ENCODE data around the gene CRHR2.

CRHR2 gene

GRCh38 chr7:30707391-30708357 is 25.4 kb upstream of the CRHR2 start:
- no peak for DNase-seq (ENCODE audit: low read depth in 1 of 2, low spot score in 1 of 2)

DNA sequence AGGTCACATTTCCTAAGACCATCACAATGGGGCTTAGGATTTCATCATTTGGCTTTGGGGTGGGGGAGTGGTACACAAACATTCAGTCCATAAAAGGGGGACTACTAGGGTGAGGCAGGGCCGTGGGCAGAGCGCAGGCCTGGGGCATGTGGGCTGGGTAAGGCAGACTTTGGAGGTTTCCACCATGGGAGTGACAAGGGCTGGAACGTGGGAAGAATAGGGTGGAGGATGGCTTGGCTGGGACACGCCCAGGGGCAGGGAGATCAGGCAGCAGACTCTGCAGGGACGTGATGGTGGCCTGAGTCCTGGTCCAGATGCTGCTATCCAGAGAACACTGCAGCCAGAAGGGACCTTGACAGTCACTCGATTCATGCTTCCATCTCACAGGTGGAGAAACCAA is 24.7 kb upstream of the CRHR2 start:
- DNase-seq (ENCODE audit: low read depth in 1 of 2, low spot score in 1 of 2) = no peak

- DNase-seq (ENCODE audit: low read depth in 1 of 2, low spot score in 1 of 2) = no peak
Observed at GRCh38 chr7:30706316-30706715, 24.1 kb upstream of the CRHR2 start.

- DNase-seq (ENCODE audit: low read depth in 1 of 2, low spot score in 1 of 2) = no peak
Observed at GRCh38 chr7:30705596-30705995, 23.3 kb upstream of the CRHR2 start.

GRCh38 chr7:30705008-30705407 is 22.8 kb upstream of the CRHR2 start:
- DNase-seq (ENCODE audit: low read depth in 1 of 2, low spot score in 1 of 2) = no peak

- no peak for DNase-seq (ENCODE audit: low read depth in 1 of 2, low spot score in 1 of 2)
Observed at GRCh38 chr7:30703756-30704155, 21.5 kb upstream of the CRHR2 start.

- no peak for DNase-seq (ENCODE audit: low read depth in 1 of 2, low spot score in 1 of 2)
Observed at GRCh38 chr7:30702200-30702599, 19.9 kb upstream of the CRHR2 start.

GRCh38 chr7:30700941-30701340 is 18.7 kb upstream of the CRHR2 start:
- no peak for DNase-seq (ENCODE audit: low read depth in 1 of 2, low spot score in 1 of 2)

GRCh38 chr7:30699706-30700495 is 17.6 kb upstream of the CRHR2 start:
- no peak for DNase-seq (ENCODE audit: low read depth in 1 of 2, low spot score in 1 of 2)

DNA sequence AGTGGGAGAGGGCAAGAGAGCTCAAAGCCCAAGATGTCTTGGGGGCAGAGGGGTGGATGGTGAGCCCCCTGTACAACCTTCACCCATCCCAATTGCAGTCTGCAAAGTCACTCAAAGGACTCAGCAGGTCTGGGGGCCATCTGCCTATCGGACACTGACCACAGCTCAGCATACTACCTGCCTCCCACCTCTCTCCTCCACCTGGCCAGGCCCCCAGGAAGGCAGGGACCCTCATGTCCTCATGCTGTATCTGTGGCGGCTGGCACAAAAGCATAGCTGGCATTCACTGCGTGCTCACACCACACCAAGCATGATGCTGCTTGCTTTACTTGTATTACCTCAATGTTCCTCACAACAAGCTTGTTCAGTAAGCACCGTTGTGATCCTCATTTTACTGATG is 16.2 kb upstream of the CRHR2 start:
- no peak for DNase-seq (ENCODE audit: low read depth in 1 of 2, low spot score in 1 of 2)

- no peak for DNase-seq (ENCODE audit: low read depth in 1 of 2, low spot score in 1 of 2)
Observed at GRCh38 chr7:30697719-30698460, 15.6 kb upstream of the CRHR2 start.

DNA sequence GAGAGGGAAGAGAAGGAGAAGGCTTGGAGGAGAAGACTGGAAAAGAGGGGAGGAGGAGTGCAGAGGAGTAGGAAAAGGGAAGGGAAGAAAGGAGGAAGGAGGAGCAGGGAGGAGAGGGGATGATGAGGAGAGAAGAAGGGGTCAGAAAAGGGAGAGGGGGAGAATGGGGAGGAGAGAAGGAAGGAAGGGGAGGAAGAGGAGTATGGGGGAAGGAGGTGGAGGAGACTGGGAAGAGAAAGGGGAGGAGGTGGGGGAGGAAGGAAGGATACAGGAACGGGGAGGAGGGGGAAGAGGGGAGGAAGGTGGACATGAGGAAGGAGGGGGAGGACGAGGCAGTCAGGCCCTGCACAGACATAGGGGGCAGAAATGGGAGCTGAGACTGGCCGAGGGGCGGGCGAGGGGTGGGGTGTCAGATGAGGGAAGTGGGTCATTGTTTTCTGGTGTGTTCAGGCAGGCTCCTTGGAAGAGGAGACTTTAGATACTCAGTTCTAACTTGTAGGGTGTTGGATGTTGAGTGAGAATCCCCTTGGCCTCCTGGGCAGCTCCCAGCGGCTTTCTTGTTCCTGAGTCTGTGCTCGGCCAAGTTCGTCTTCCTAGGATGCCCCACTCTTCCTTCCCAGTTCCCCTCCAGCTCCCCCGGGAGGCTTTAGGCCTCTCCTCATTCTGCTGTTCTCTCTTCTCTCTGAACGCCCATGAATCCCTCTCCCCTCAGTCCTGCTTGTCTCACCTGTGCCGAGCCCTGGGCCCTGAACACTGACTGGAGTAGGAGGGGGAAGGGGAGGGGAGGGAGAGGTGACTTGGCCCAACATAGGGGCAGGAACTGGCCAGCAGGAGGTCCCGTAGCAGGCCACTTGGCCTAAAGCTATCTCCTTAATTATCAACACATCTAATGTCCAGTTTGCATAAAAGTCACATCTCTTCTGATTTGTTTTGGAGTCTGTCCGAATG is 12.8 kb upstream of the CRHR2 start:
- DNase-seq (ENCODE audit: low read depth in 1 of 2, low spot score in 1 of 2) = no peak

GRCh38 chr7:30694218-30694745 is 12.0 kb upstream of the CRHR2 start:
- no peak for DNase-seq (ENCODE audit: low read depth in 1 of 2, low spot score in 1 of 2)

GRCh38 chr7:30692882-30693281 is 10.6 kb upstream of the CRHR2 start:
- DNase-seq (ENCODE audit: low read depth in 1 of 2, low spot score in 1 of 2) = no peak

- no peak for DNase-seq (ENCODE audit: low read depth in 1 of 2, low spot score in 1 of 2)
Observed at GRCh38 chr7:30692438-30692837, 10.2 kb upstream of the CRHR2 start.

DNA sequence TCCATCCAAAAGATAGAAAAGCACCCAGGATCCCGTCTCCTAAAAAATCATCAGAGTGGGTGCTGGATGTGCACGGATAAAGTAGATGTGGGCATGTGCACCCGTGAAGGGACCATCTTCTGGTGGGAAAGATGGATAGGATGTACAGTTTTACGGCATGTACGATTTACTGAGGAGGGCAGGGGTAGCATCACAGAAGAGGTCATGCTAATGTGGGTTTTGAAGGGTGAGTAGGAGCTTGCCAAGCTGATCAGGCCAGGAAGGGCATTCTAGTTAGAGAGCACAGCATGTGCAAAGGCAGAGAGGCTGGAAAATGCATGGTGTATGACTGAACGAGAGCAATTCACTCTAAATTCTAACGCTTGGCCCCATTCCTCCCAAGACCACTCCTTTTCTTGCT is 7.8 kb upstream of the CRHR2 start:
- no peak for DNase-seq (ENCODE audit: low read depth in 1 of 2, low spot score in 1 of 2)

DNA sequence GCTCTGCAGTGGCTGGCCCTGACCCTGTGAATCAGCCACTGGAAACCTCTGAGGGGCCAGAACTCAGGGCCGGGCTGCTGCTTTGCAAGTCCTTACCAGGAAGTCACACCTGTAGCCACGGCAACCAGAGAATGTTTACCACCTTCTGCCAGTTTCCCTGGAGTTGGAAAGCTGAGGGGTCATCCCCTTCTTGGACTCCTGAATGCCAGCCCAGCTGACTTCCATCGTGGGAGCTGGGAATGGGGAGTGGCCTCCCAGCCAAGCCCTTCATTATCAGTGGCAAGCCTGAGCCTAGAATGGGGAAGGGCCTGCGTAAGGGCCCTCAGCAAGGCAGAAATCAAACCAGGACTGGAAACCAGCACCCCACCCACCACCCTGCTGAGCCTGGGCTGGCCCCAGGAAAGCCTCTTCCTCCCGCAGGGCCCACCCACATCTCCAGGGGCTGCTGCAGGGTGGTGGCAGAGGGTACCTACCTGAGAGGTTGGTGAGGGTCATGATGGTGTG is 6.5 kb upstream of the CRHR2 start:
- DNase-seq (ENCODE audit: low read depth in 1 of 2, low spot score in 1 of 2) = no peak

DNA sequence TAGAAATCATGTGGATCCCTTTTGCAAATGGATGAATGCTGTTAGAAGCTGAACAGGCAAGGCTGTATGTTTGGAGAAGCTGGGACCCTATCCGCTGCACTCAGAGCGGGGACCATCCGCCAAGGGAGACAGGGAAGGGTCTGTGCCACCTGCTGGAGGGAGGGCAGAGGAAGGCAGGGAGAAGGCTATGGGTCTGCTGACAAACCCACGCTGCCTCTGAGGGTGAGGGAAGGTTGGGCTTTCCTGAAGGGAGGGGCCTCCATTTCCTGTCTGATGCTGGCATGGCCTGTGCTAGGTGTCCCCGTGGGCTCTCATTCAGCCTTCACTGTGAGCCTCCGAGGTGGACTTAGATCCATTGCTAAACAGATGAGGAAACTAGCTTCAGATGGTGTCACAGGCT is 5.3 kb upstream of the CRHR2 start:
- no peak for DNase-seq (ENCODE audit: low read depth in 1 of 2, low spot score in 1 of 2)

DNA sequence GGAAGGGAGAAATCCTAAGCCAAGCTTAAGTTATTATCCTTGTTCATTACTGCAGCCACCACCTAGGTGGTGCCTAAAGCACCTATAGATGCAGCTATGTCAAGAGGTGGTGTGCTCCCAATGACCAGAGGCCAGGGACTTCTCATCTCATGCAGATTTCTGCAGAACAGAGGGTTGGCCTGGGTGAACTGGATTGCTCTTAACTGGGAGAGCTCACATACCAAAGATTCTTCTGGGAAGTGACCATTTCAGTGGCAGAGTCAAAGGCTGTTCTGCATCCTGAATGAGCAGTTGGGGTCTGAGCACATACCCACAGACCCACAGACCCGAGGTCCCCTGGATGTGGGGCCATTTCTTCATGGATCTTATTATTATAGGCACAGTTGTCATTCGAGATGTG is 2.1 kb upstream of the CRHR2 start:
- no peak for DNase-seq (ENCODE audit: low read depth in 1 of 2, low spot score in 1 of 2)

DNA sequence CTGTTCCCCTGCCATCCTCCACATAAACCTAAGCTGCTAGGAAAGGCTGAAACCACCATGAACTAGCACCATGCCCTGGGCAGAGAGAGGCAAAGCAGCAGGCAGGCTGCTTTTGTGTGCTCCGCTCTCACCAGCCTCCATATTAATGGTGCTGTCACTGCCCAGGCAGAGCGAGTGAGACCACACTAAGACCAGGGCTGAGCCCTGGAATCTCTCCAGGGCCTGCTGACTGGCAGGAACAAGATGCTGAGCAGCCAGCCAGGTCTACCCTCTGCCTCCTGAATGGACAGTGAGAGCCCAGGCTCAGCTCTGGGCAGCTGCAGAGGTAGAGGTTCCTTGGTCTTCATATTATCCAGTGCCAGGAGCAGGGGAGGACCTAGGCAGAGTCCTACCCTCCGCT is 1.6 kb upstream of the CRHR2 start:
- DNase-seq (ENCODE audit: low read depth in 1 of 2, low spot score in 1 of 2) = no peak

Data from stimulated activated CD4-positive, alpha-beta T cell treated with anti-CD3 and anti-CD28 coated beads, Interleukin-15, amount 100 ng/mL, for 1 hour (primary cell).